IMR-90 (cell line): ENCODE results near the gene KIF18B. TPM values are rescaled to one million over a fixed set of nuclear protein-coding genes. Genes with fewer than 3 reads are reported as not detected.

ENCODE experiments used
- ATAC-seq: fragments of 200-7000 bp; cut with Tn5 transposase; 2 replicates; pipeline ENCODE4 v1.9.1; 2020; ENCODE audit warnings: low read depth, mild to moderate bottlenecking, moderate library complexity
- BruUV-seq: library from RNA; stranded (reverse); fragments of 400-500 nt; replicated peaks from 2 replicates; lab custom pipeline; 2021; lab: Mats Ljungman, UMichigan
- CTCF ChIA-PET: fragments of 300-600 bp; formaldehyde crosslinking; extraction: SDS; loops from one replicate; lab custom pipeline; 2021; ENCODE audit warnings: antibody characterized with exemption; lab: Yijun Ruan, JAX
- POLR2A ChIA-PET: fragments of 300-600 bp; sonication (Branson Sonifier 250); formaldehyde crosslinking; loops from one replicate; lab custom pipeline; 2022; ENCODE audit warnings: antibody characterized with exemption; ENCODE audit not compliant: unreplicated experiment; lab: Charles Lee
- DNase-seq: peaks from one replicate; pipeline ENCODE4 v3.0.0; 2013
- H2AFZ ChIP-seq: replicated peaks from 2 replicates; pipeline ENCODE3; 2013; ENCODE audit warnings: low read length, mild to moderate bottlenecking; ENCODE audit not compliant: poor library complexity
- H2AK5ac ChIP-seq: 2 replicates; pipeline ENCODE4 v1.6.1; 2013; ENCODE audit warnings: low read depth, low read length, inconsistent platforms
- H2AK9ac ChIP-seq: replicated peaks from 2 replicates; pipeline ENCODE3; 2013; ENCODE audit warnings: mild to moderate bottlenecking, low read depth, low read length, moderate library complexity; ENCODE audit not compliant: poor library complexity
- H2BK120ac ChIP-seq: 2 replicates; pipeline ENCODE4 v1.6.1; 2013; ENCODE audit warnings: low read depth, low read length, inconsistent platforms
- H2BK15ac ChIP-seq: 3 replicates; pipeline ENCODE4 v1.6.1; 2013; ENCODE audit warnings: low read depth, low read length, inconsistent platforms
- H2BK20ac ChIP-seq: 2 replicates; pipeline ENCODE4 v1.6.1; 2013; ENCODE audit warnings: low read depth, mild to moderate bottlenecking, inconsistent platforms, low read length, moderate library complexity
- H2BK5ac ChIP-seq: 2 replicates; pipeline ENCODE4 v1.6.1; 2013; ENCODE audit warnings: mild to moderate bottlenecking, low read depth, low read length, inconsistent platforms; ENCODE audit not compliant: poor library complexity, severe bottlenecking
- H3K14ac ChIP-seq: replicated peaks from 2 replicates; pipeline ENCODE4 v1.6.1; 2013; ENCODE audit warnings: low read depth, low read length, inconsistent platforms
- H3K18ac ChIP-seq: 2 replicates; pipeline ENCODE4 v1.6.1; 2013; ENCODE audit warnings: low read depth, low read length, control low read depth
- H3K23ac ChIP-seq: 2 replicates; pipeline ENCODE4 v1.6.1; 2013; ENCODE audit warnings: low read depth, low read length, inconsistent platforms
- H3K27ac ChIP-seq: 2 replicates; pipeline ENCODE4 v1.5.1; 2013; ENCODE audit warnings: mild to moderate bottlenecking, control low read depth, low read length; ENCODE audit not compliant: insufficient read depth
- H3K27me3 ChIP-seq: 2 replicates; pipeline ENCODE4 v1.6.1; 2013; ENCODE audit warnings: low read length; ENCODE audit not compliant: control insufficient read depth, insufficient read depth
- H3K36me3 ChIP-seq: 2 replicates; pipeline ENCODE4 v1.6.1; 2013; ENCODE audit warnings: low read length, mixed read lengths; ENCODE audit not compliant: control insufficient read depth, insufficient read depth
- H3K4ac ChIP-seq: 2 replicates; pipeline ENCODE4 v1.6.1; 2013; ENCODE audit warnings: low read depth, low read length, inconsistent platforms
- H3K4me1 ChIP-seq: 2 replicates; pipeline ENCODE4 v1.6.1; 2013; ENCODE audit warnings: low read length, mixed read lengths; ENCODE audit not compliant: control insufficient read depth, insufficient read depth
- H3K4me2 ChIP-seq: 2 replicates; pipeline ENCODE4 v1.6.1; 2013; ENCODE audit warnings: low read depth, mild to moderate bottlenecking, control low read depth, low read length, moderate library complexity
- H3K4me3 ChIP-seq: 2 replicates; pipeline ENCODE4 v1.5.1; 2013; ENCODE audit warnings: low read depth, mild to moderate bottlenecking, control low read depth, low read length, moderate library complexity; ENCODE audit not compliant: insufficient read depth
- H3K56ac ChIP-seq: 2 replicates; pipeline ENCODE4 v1.6.1; 2013; ENCODE audit warnings: low read length, inconsistent platforms; ENCODE audit not compliant: insufficient read depth; ENCODE audit errors: extremely low read depth
- H3K79me1 ChIP-seq, 2 experiments: 2 replicates each; pipeline ENCODE4 v1.6.1; 2013; ENCODE audit warnings: low read length in 2 of 2, inconsistent platforms in 1 of 2, low read depth in 1 of 2
- H3K9ac ChIP-seq: 2 replicates; pipeline ENCODE4 v1.6.1; 2013; ENCODE audit warnings: low read depth, low read length, control low read depth
- H3K9me1 ChIP-seq: 2 replicates; pipeline ENCODE4 v1.6.1; 2013; ENCODE audit warnings: low read length, inconsistent platforms; ENCODE audit not compliant: insufficient read depth
- H3K9me3 ChIP-seq: 2 replicates; pipeline ENCODE4 v1.6.1; 2013; ENCODE audit warnings: low read length; ENCODE audit not compliant: control insufficient read depth, insufficient read depth
- H4K20me1 ChIP-seq: 2 replicates; pipeline ENCODE4 v1.6.1; 2013; ENCODE audit warnings: low read length, inconsistent platforms; ENCODE audit not compliant: insufficient read depth
- H4K5ac ChIP-seq: 2 replicates; pipeline ENCODE4 v1.6.1; 2013; ENCODE audit warnings: mild to moderate bottlenecking, low read depth, low read length, control low read depth
- H4K8ac ChIP-seq, 2 experiments: 2 replicates each; pipeline ENCODE4 v1.6.1; 2013; ENCODE audit warnings: low read depth in 2 of 2, low read length in 2 of 2, control low read depth in 1 of 2, inconsistent platforms in 1 of 2
- H4K91ac ChIP-seq: 2 replicates; pipeline ENCODE4 v1.6.1; 2013; ENCODE audit warnings: low read depth, low read length, inconsistent platforms; ENCODE audit not compliant: insufficient read depth
- CEBPB ChIP-seq: IDR thresholded peaks from 2 replicates; pipeline ENCODE4 v1.6.1; 2012; ENCODE audit warnings: low read depth, low read length, improper control_type of control experiment
- CHD1 ChIP-seq: IDR thresholded peaks from 2 replicates; pipeline ENCODE4 v1.6.1; 2012; ENCODE audit warnings: low read depth, low read length, improper control_type of control experiment
- MAFK ChIP-seq: IDR thresholded peaks from 2 replicates; pipeline ENCODE4 v1.6.1; 2012; ENCODE audit warnings: low read depth, low read length, improper control_type of control experiment
- MAZ ChIP-seq: IDR thresholded peaks from 2 replicates; pipeline ENCODE4 v1.6.1; 2012; ENCODE audit warnings: low read depth, mild to moderate bottlenecking, low read length, improper control_type of control experiment, moderate library complexity, borderline replicate concordance
- MXI1 ChIP-seq: IDR thresholded peaks from 2 replicates; pipeline ENCODE4 v1.6.1; 2012; ENCODE audit warnings: low read depth, mild to moderate bottlenecking, low read length, moderate library complexity, borderline replicate concordance
- NFE2L2 ChIP-seq: fragments of 150-350 bp; IDR thresholded peaks from 2 replicates; pipeline ENCODE4 v1.6.1; 2016; ENCODE audit warnings: low read depth, mild to moderate bottlenecking, low read length
- POLR2A ChIP-seq: IDR thresholded peaks from 2 replicates; pipeline ENCODE4 v1.6.1; 2012; ENCODE audit warnings: mild to moderate bottlenecking, low read depth, low read length
- RAD21 ChIP-seq: IDR thresholded peaks from 2 replicates; pipeline ENCODE4 v1.6.1; 2012; ENCODE audit warnings: low read length, improper control_type of control experiment
- RCOR1 ChIP-seq: IDR thresholded peaks from 2 replicates; pipeline ENCODE4 v1.6.1; 2012; ENCODE audit warnings: mild to moderate bottlenecking, low read length, improper control_type of control experiment; ENCODE audit not compliant: insufficient replicate concordance
- RFX5 ChIP-seq: IDR thresholded peaks from 2 replicates; pipeline ENCODE4 v1.8.0; 2012; ENCODE audit warnings: low read depth, mild to moderate bottlenecking, low read length, moderate library complexity
- WGBS, 2 experiments: methylation state at CpG; one replicate each; pipeline versions ENCODE4 v1.1.5 to v1.1.7; 2013; ENCODE audit warnings: missing lambda C conversion rate in 2 of 2; ENCODE audit not compliant: insufficient read length in 1 of 2; ENCODE audit errors: extremely low coverage in 2 of 2; 5-methylcytosine and 5-hydroxymethylcytosine counted together
- dilution Hi-C: fragments of 300-500 bp; cut with HindIII; formaldehyde crosslinking; loops from one replicate; pipeline ENCODE4 v1.14.3; 2018; ENCODE audit warnings: low sequenced_read_pairs; ENCODE audit not compliant: unreplicated experiment
- in situ Hi-C: fragments of 300-500 bp; cut with MboI; formaldehyde crosslinking; loops from 3 replicates; pipeline ENCODE4 v1.14.3; 2019; ENCODE audit warnings: low sequenced_read_pairs, inconsistent platforms, mixed read lengths
- intact Hi-C: fragments of 100-400 bp; cut with micrococcal nuclease; formaldehyde crosslinking; loops from 2 replicates; pipeline ENCODE4 v1.10.0; 2022
- polyA plus RNA-seq, 3 experiments: library from polyadenylated mRNA; depleted of rRNA; stranded (reverse); fragments of >200 nt; gene quantifications; 2 replicates each; pipeline ENCODE4 v1.2.3, GENCODE V29; 2012; ENCODE audit warnings: low replicate concordance in 1 of 3
- total RNA-seq: library from RNA; depleted of rRNA; stranded (reverse); fragments of >200 nt; gene quantifications from 2 replicates; pipeline ENCODE4 v1.2.3, GENCODE V29; 2012
- TF ChIP-seq, protein P1 (sequence below): fragments of 150-350 bp; IDR thresholded peaks from 2 replicates; pipeline ENCODE4 v1.6.1; 2016; ENCODE audit warnings: low read depth, mild to moderate bottlenecking, low read length, moderate library complexity, borderline replicate concordance

Gene KIF18B
- total and polyA plus RNA-seq, 2 of the 4 experiments (the other 2 are of a cell fraction) = 1.3 to 16.0 TPM

- Histone ChIP-seq H4K20me1 (peaks cover 5% of the 10 kb centered on the region; the same call in 1 of the 2 replicates), H3K18ac (peak overlapping the region; percentile 29), H3K14ac (peak overlapping the region; percentile 34; the same call in 1 of the 2 replicates), H3K23ac (peak overlapping the region; percentile 19; the same call in 1 of the 2 replicates), H2AFZ (no peak overlapping the region), H2BK5ac (peak overlapping the region; percentile 79), H3K9me3 (no peaks in the 10 kb centered on the region), H4K8ac (peak overlapping the region in 1 of 2 experiments; percentile 94; a peak in 1 of 4 replicates), H3K27ac (peak overlapping the region; percentile 83; the same call in 1 of the 2 replicates), H2BK15ac (peak overlapping the region; percentile 51; the same call in 2 of the 3 replicates), H4K91ac (no peak overlapping the region), H3K4me1 (peaks cover 40% of the 10 kb centered on the region), H2AK9ac (peak overlapping the region; percentile 33), H3K36me3 (no peaks in the 10 kb centered on the region), H3K9me1 (peaks cover 23% of the 10 kb centered on the region), H3K79me1 (peaks cover 0 to 6% of the 10 kb centered on the region in 2 experiments; a peak in 1 of 4 replicates), H3K4me3 (no peak overlapping the region), H3K9ac (no peak overlapping the region), H3K27me3 (peaks cover 7% of the 10 kb centered on the region; the same call in 1 of the 2 replicates), H3K4ac (peak overlapping the region; percentile 63), H3K4me2 (peak overlapping the region; percentile 90; the same call in 1 of the 2 replicates), H2AK5ac (peak overlapping the region; percentile 88), H2BK20ac (peak overlapping the region; percentile 54), H3K56ac (no peak overlapping the region), H2BK120ac (peak overlapping the region; percentile 72; the same call in 1 of the 2 replicates), H4K5ac (no peak overlapping the region; the same call in 1 of the 2 replicates)
- DNase-seq = no peak
- dilution Hi-C loops = no loop called here
- intact Hi-C loops = no loop called here
- ChIA-PET POLR2A (no interaction called here), CTCF (no interaction called here)
- TF ChIP-seq POLR2A (no peak), CHD1 (no peak), NFE2L2 (no peak), RAD21 (no peak), MAZ (no peak), RFX5 (no peak), MAFK (no peak), CEBPB (no peak), RCOR1 (no peak), MXI1 (no peak)
- TF ChIP-seq, protein P1, sequence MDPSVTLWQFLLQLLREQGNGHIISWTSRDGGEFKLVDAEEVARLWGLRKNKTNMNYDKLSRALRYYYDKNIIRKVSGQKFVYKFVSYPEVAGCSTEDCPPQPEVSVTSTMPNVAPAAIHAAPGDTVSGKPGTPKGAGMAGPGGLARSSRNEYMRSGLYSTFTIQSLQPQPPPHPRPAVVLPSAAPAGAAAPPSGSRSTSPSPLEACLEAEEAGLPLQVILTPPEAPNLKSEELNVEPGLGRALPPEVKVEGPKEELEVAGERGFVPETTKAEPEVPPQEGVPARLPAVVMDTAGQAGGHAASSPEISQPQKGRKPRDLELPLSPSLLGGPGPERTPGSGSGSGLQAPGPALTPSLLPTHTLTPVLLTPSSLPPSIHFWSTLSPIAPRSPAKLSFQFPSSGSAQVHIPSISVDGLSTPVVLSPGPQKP = no peak
- no peak for ATAC-seq
- in situ Hi-C loops = no loop called here
- no TSS peak for BruUV-seq
- 100% methylated on average over 3 of the region's 3 CpGs; no CpG with 5 or more reads in 1 of the 2 experiments for WGBS, 2 experiments
Observed at GRCh38 chr17:44982113-44982702, 34.6 kb upstream of the KIF18B start.
